Measurements from ENCODE around the gene NRP1. TPM values are rescaled to one million over a fixed set of nuclear protein-coding genes. Genes with fewer than 3 reads are reported as not detected.

Gene NRP1
- total RNA-seq, 2 donors from 2014 or later = 11.7 to 18.4 TPM

DNA sequence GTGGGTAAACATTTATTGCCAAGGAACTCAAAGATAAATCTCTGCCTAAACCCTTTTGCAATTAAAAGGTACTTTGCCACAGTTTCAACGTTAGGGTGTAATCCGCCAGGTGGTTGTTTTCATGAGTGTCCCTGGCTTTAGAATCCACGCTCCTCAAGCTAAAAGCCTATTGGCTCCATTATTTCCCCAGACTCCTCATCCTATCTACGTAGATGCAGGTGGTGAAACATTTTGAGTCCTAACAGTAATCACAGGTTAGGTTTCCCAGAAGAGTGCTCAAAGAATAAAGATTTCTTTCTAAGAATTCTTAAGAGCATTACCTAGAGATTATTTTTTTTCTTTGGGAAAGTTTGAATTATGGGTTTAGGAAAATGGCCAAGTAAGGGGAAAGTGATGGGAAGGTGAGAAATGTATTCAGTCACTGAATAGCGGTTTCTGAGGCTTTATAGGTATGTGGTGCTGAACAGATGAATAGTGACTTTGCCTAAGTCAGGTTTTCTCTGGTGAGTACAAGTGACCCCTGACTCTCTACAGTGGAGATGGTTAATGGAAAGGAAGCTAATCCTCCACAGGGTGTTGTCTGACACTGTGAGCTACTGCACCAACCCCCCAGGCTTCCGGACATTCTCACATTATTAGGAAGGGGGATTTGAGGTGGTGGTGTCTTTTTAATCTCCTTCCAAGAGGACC, 60.2 kb downstream of the NRP1 start:
- H3K4me1 ChIP-seq = peaks cover 6% of the 10 kb centered on the region
- TF ChIP-seq CTCF (IDR thresholded peaks at IDR 0.05) = no peak
- H3K27ac ChIP-seq = no peak overlapping the region
- H3K27me3 ChIP-seq = no peaks in the 10 kb centered on the region
- H3K9me3 ChIP-seq = no peaks in the 10 kb centered on the region
- H3K4me3 ChIP-seq = no peak overlapping the region
- intact Hi-C loops (cut with DNase I) = no loop called here
- no peak overlapping the region for H3K9ac ChIP-seq (ENCODE audit: low read depth in 2 of 2, low read length in 2 of 2)
- DNase-seq = no peak
- no peaks in the 10 kb centered on the region for H3K36me3 ChIP-seq

DNA sequence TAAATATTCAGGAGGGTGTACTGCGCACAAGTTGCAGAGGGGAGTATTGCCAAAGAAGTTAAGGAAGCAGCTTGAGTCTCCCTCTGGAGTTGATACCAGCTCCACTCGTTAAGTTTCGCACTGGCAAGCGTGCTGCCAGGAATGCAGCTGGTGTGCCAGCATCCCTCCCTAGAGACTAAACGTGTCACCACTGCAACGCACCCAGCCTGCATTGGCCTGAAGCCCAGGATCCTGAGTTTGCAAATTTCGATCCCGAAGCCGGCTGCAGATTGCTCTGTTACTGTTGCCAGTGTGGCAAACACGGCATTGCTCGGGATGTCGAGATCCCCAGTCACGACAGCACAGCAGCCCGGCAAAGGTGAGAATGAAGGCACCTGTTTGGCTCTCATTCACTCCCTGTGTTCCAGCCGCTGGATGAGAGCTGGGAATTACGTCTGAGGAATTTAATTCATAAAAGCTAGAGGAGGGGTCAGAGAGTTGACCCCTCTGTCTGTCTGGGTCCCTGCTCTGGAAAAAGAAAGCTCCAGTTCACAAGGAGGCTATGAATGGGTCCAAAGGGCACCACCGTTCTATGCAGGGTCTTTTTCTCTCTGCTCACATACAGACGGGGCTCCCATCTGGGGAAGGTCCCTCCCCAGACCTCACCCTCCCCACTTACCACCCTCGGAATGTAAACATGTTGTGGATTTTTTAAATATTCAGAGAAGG, 61.0 kb downstream of the NRP1 start:
- no peaks in the 10 kb centered on the region for H3K9me3 ChIP-seq
- H3K27ac ChIP-seq = no peak overlapping the region
- peak overlapping the region; percentile 37 to 52 for H3K9ac ChIP-seq (ENCODE audit: low read depth in 2 of 2, low read length in 2 of 2)
- H3K4me3 ChIP-seq = no peak overlapping the region
- TF ChIP-seq CTCF (IDR thresholded peaks at IDR 0.05) = no peak
- DNase-seq = peak; percentile 69
- H3K27me3 ChIP-seq = no peaks in the 10 kb centered on the region
- H3K36me3 ChIP-seq = no peaks in the 10 kb centered on the region
- intact Hi-C loops (cut with DNase I) = no loop called here
- H3K4me1 ChIP-seq = peaks cover 6% of the 10 kb centered on the region

DNA sequence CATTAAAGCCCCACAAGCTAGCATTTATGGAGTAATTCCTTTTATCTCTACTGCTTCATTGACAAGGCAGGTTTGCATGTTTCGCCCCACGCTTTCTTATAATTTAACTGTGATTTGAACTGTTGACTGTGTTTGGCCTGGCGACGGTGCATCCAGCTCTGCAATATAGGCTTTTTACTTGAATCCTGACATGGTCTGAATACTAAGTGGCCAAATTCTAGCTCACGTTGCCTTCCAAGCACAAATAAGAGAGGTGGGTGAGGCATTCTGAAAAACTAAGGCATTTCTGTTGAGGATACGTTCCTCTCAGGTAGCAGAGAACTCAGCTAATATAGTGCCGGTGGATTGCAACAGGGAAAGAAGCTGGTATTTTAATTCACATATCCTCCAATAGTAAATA, 61.8 kb downstream of the NRP1 start:
- no peak overlapping the region for H3K9ac ChIP-seq (ENCODE audit: low read depth in 2 of 2, low read length in 2 of 2)
- H3K9me3 ChIP-seq = no peaks in the 10 kb centered on the region
- no peak for TF ChIP-seq CTCF (IDR thresholded peaks at IDR 0.05)
- H3K27ac ChIP-seq = no peak overlapping the region
- peaks cover 6% of the 10 kb centered on the region for H3K4me1 ChIP-seq
- H3K36me3 ChIP-seq = no peaks in the 10 kb centered on the region
- H3K4me3 ChIP-seq = no peak overlapping the region
- no peak for DNase-seq
- no peaks in the 10 kb centered on the region for H3K27me3 ChIP-seq
- intact Hi-C loops (cut with DNase I) = no loop called here

DNA sequence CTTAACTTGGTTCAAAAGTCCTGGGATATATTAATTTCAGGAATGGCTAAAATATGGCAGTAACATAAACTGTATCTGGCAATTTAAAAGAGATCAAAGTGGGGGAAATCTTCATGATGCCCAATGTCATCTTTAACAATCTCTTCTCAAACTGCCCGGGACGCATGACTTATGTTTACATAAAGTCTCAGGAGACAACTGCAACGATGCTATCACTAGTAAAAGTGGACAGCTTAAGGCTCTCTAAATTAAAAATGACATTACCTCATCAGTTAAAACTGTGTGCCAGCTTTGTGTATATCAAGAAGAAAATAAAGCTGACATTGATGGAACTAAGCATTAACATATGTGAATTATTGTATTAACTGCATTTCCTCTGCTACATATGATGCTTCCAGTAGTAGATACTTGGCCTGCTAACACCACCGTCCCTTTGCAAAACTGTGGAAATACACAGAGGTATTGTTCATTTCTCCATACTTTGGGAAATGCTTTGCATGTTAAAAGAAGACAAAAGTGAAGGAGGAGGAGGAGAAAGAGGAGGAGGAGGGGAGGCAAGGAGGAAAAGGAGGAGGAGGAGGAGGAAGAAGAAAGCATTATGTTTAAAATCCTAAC, 62.4 kb downstream of the NRP1 start:
- Histone ChIP-seq H3K27ac (no peak overlapping the region), H3K9me3 (no peaks in the 10 kb centered on the region), H3K27me3 (no peaks in the 10 kb centered on the region), H3K4me3 (no peak overlapping the region), H3K4me1 (peaks cover 6% of the 10 kb centered on the region), H3K9ac (ENCODE audit: low read depth in 2 of 2, low read length in 2 of 2) (no peak overlapping the region), H3K36me3 (no peaks in the 10 kb centered on the region)
- TF ChIP-seq CTCF (IDR thresholded peaks at IDR 0.05) = no peak
- no peak for DNase-seq
- intact Hi-C loops (cut with DNase I) = no loop called here

- H3K4me3 ChIP-seq = no peak overlapping the region
- H3K36me3 ChIP-seq = no peaks in the 10 kb centered on the region
- no peaks in the 10 kb centered on the region for H3K27me3 ChIP-seq
- H3K9me3 ChIP-seq = no peaks in the 10 kb centered on the region
- peaks cover 6% of the 10 kb centered on the region for H3K4me1 ChIP-seq
- no peak for DNase-seq
- TF ChIP-seq CTCF (IDR thresholded peaks at IDR 0.05) = no peak
- H3K9ac ChIP-seq (ENCODE audit: low read depth in 2 of 2, low read length in 2 of 2) = no peak overlapping the region
- no peak overlapping the region for H3K27ac ChIP-seq
- intact Hi-C loops (cut with DNase I) = no loop called here
Observed at GRCh38 chr10:33270971-33271370, 63.5 kb downstream of the NRP1 start.

All from colonic mucosa (tissue), 4 donors.